Measurements from ENCODE around the gene MINDY4. TPM values are rescaled to one million over a fixed set of nuclear protein-coding genes. Genes with fewer than 3 reads are reported as not detected.

Gene MINDY4
- total and polyA plus RNA-seq, 7 experiments from 2014 or later: 0.41 to 1.5 (median 0.91) TPM

DNA sequence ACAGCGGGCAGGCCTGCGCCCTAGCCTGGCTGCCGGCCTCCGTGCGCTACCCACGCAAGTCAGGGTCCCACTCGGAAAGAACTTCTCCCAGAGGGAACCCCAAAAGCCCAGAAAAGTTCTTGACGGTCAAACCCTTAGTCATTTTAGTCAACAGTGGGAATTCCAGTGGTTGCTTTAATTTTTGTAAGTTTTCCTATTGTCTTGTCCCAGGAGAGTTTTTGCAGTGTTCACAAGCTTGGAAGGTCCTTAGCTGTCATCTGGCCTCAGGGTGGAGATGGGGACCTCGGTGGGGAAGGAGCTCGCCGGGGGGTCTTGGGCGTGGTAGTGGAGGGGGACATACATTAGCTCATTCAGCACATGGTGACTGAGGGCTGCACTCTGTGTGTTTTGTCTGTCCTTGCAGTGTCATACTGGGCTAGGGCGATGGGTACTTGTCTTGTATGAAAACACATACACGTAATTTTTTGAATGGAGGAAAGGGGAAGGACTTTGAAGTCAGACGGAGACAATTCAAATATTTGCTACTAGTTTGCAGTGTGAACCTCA lies 736 bp downstream of the MINDY4 start:
- Histone ChIP-seq H3K27me3 (ENCODE audit: control insufficient read depth in 2 of 2, insufficient read depth in 2 of 2, low read length in 2 of 2) (no peaks in the 10 kb centered on the region), H3K9me3 (ENCODE audit: control insufficient read depth in 2 of 3, low read length in 3 of 3) (no peaks in the 10 kb centered on the region), H3K4me3 (ENCODE audit: low read length) (peak overlapping the region; percentile 82), H3K27ac (ENCODE audit: low read depth, low read length) (peak overlapping the region; percentile 71), H3K36me3 (ENCODE audit: control insufficient read depth in 2 of 3, insufficient read depth in 3 of 3, low read length in 3 of 3) (peaks cover 0 to 7% (median 0%) of the 10 kb centered on the region in 3 experiments), H3K4me1 (ENCODE audit: control insufficient read depth in 2 of 2, insufficient read depth in 2 of 2, low read length in 2 of 2) (no peaks in the 10 kb centered on the region)
- intact Hi-C loops (cut with micrococcal nuclease): loop anchor here (1.0 to 5.0 kb wide), 8 partner anchors 45 to 745 kb away; partner anchors contain the start of genes FKBP14 (in 2 of the 2), GARS1 (in 2 of the 2), GGCT (in 1 of the 2) and MTURN (in 1 of the 2)
- peak overlapping the region; percentile 68 to 94 (median 88) for H3K4me3 Mint-ChIP-seq
- H3K27me3 Mint-ChIP-seq: peaks cover 0 to 9% (median 0%) of the 10 kb centered on the region in 5 donors
- ATAC-seq: no peak
- ChIA-PET CTCF (no interaction called here), POLR2A (interaction anchor here (1.1 kb wide), 1 partner anchor 45 kb away, joined by 3 read pairs; no protein-coding TSS in a partner anchor)
- peaks cover 0 to 12% (median 6%) of the 10 kb centered on the region in 7 donors for H3K4me1 Mint-ChIP-seq
- H3K36me3 Mint-ChIP-seq: no peaks in the 10 kb centered on the region
- DNase-seq: peak in 2 of 9 donors; percentile 5 to 18
- peak overlapping the region; percentile 23 to 83 (median 66) for H3K27ac Mint-ChIP-seq
- no peaks in the 10 kb centered on the region for H3K9me3 Mint-ChIP-seq

DNA sequence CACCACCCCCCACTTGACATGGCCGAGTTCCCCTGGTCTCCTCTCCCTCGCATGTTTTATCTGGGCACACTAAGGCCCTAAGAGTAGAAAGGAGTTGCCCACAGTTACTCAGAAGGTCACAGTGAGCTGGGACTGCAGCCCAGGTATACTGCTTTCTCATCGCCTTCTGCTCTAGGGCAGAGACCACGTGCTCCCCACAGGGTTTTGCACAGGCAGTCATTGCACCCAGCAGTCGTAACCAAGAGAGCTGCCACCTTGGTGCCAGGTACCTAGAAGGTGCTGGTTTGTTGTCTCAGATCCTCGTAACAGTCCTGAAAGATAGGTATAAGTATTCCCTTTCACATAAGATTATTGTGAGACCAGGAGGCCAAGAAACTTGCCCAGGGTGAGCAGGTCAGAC lies 1.8 kb downstream of the MINDY4 start:
- no peaks in the 10 kb centered on the region for H3K9me3 ChIP-seq (ENCODE audit: control insufficient read depth in 2 of 3, low read length in 3 of 3)
- H3K36me3 ChIP-seq (ENCODE audit: control insufficient read depth in 2 of 3, insufficient read depth in 3 of 3, low read length in 3 of 3): peaks cover 0 to 7% (median 0%) of the 10 kb centered on the region in 3 experiments
- Mint-ChIP-seq H3K27ac (no peak overlapping the region), H3K4me3 (peak overlapping the region in 2 of 10 donors; percentile 14 to 82), H3K4me1 (peaks cover 0 to 12% (median 6%) of the 10 kb centered on the region in 7 donors), H3K9me3 (no peaks in the 10 kb centered on the region), H3K36me3 (no peaks in the 10 kb centered on the region), H3K27me3 (peaks cover 0 to 4% (median 0%) of the 10 kb centered on the region in 5 donors)
- POLR2A ChIA-PET: no interaction called here
- CTCF ChIA-PET: interaction anchor here (0.8 to 1.0 kb wide), 2 partner anchors 33 to 129 kb away, joined by 3 read pairs; no protein-coding TSS in a partner anchor
- H3K4me1 ChIP-seq (ENCODE audit: control insufficient read depth in 2 of 2, insufficient read depth in 2 of 2, low read length in 2 of 2): no peaks in the 10 kb centered on the region
- DNase-seq: no peak
- H3K27ac ChIP-seq (ENCODE audit: low read depth, low read length): no peak overlapping the region
- no peak for ATAC-seq
- no peaks in the 10 kb centered on the region for H3K27me3 ChIP-seq (ENCODE audit: control insufficient read depth in 2 of 2, insufficient read depth in 2 of 2, low read length in 2 of 2)
- intact Hi-C loops (cut with micrococcal nuclease): loop anchor here in 1 of 2 donors (5.0 kb wide), 1 partner anchor 746 kb away; the partner anchor contains the start of genes FKBP14 and PLEKHA8
- H3K4me3 ChIP-seq (ENCODE audit: low read length): no peak overlapping the region

- no peak overlapping the region for H3K4me3 ChIP-seq (ENCODE audit: low read length)
- peaks cover 0 to 7% (median 0%) of the 10 kb centered on the region in 3 experiments for H3K36me3 ChIP-seq (ENCODE audit: control insufficient read depth in 2 of 3, insufficient read depth in 3 of 3, low read length in 3 of 3)
- no peaks in the 10 kb centered on the region for H3K9me3 Mint-ChIP-seq
- H3K27ac Mint-ChIP-seq: no peak overlapping the region
- POLR2A ChIA-PET: no interaction called here
- CTCF ChIA-PET: no interaction called here
- no peaks in the 10 kb centered on the region for H3K27me3 ChIP-seq (ENCODE audit: control insufficient read depth in 2 of 2, insufficient read depth in 2 of 2, low read length in 2 of 2)
- no peak for DNase-seq
- no peaks in the 10 kb centered on the region for H3K27me3 Mint-ChIP-seq
- no peaks in the 10 kb centered on the region for H3K4me1 ChIP-seq (ENCODE audit: control insufficient read depth in 2 of 2, insufficient read depth in 2 of 2, low read length in 2 of 2)
- H3K9me3 ChIP-seq (ENCODE audit: control insufficient read depth in 2 of 3, low read length in 3 of 3): no peaks in the 10 kb centered on the region
- intact Hi-C loops (cut with micrococcal nuclease): no loop called here
- peaks cover 0 to 6% (median 5%) of the 10 kb centered on the region in 7 donors for H3K4me1 Mint-ChIP-seq
- H3K36me3 Mint-ChIP-seq: no peaks in the 10 kb centered on the region
- no peak overlapping the region for H3K27ac ChIP-seq (ENCODE audit: low read depth, low read length)
- ATAC-seq: no peak
- no peak overlapping the region for H3K4me3 Mint-ChIP-seq
Measured at GRCh38 chr7:30775992-30776391, 4.8 kb downstream of the MINDY4 start.

GRCh38 chr7:30776971-30777370 lies 5.8 kb downstream of the MINDY4 start:
- Mint-ChIP-seq H3K4me3 (no peak overlapping the region), H3K4me1 (peaks cover 0 to 4% (median 4%) of the 10 kb centered on the region in 7 donors), H3K27ac (no peak overlapping the region), H3K27me3 (no peaks in the 10 kb centered on the region), H3K36me3 (peaks cover 0 to 4% (median 0%) of the 10 kb centered on the region in 5 donors), H3K9me3 (no peaks in the 10 kb centered on the region)
- DNase-seq (no peak), ATAC-seq (no peak)
- intact Hi-C loops (cut with micrococcal nuclease): no loop called here
- no peaks in the 10 kb centered on the region for H3K36me3 ChIP-seq (ENCODE audit: control insufficient read depth in 2 of 3, insufficient read depth in 3 of 3, low read length in 3 of 3)
- POLR2A ChIA-PET: no interaction called here
- H3K9me3 ChIP-seq (ENCODE audit: control insufficient read depth in 2 of 3, low read length in 3 of 3): no peaks in the 10 kb centered on the region
- H3K27me3 ChIP-seq (ENCODE audit: control insufficient read depth in 2 of 2, insufficient read depth in 2 of 2, low read length in 2 of 2): no peaks in the 10 kb centered on the region
- no peak overlapping the region for H3K4me3 ChIP-seq (ENCODE audit: low read length)
- H3K4me1 ChIP-seq (ENCODE audit: control insufficient read depth in 2 of 2, insufficient read depth in 2 of 2, low read length in 2 of 2): no peaks in the 10 kb centered on the region
- CTCF ChIA-PET: interaction anchor here (0.6 kb wide), 1 partner anchor 487 kb away, joined by 3 read pairs; no protein-coding TSS in a partner anchor
- H3K27ac ChIP-seq (ENCODE audit: low read depth, low read length): no peak overlapping the region

DNA sequence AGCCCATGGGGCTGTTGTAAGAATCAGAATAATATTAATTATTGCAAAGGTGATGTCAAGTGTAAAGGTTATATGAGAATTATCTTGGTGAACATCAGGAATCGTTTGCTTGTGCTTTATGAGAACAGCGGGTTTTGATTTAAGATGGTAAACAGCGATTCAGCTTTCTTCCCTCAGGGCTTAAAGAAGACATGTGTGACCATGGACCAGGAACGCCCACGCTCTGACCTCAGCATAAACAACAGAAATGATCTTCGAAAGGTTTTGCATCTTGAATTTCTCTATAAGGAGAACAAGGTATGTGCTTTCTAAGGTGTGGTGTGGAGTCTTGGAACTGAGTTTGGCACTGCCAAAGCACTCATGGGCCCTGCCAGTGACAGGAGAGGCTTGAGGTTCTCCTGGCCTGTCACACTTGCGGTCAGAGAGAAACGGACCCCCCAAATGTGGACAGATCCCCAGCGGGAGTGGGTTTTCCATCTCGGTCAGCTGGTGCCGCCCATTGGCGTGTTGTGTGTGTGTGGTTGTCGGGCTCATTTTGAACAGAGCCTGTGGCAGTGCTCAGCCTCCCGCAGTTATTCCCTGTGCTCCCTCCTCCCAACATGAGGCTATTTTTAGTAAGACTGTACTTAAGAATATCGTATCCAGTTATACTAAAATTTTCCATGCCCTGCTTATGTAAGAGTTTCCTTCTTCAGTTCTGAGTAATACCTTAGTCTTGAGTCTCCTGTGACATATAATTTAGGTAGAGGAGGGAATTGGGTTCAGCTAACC lies 7.2 kb downstream of the MINDY4 start:
- intact Hi-C loops (cut with micrococcal nuclease): no loop called here
- ATAC-seq: no peak
- Mint-ChIP-seq H3K4me3 (no peak overlapping the region), H3K9me3 (no peaks in the 10 kb centered on the region), H3K4me1 (no peaks in the 10 kb centered on the region), H3K36me3 (peaks cover 0 to 12% (median 4%) of the 10 kb centered on the region in 5 donors), H3K27me3 (no peaks in the 10 kb centered on the region), H3K27ac (no peak overlapping the region)
- no peaks in the 10 kb centered on the region for H3K36me3 ChIP-seq (ENCODE audit: control insufficient read depth in 2 of 3, insufficient read depth in 3 of 3, low read length in 3 of 3)
- POLR2A ChIA-PET: no interaction called here
- CTCF ChIA-PET: no interaction called here
- no peak overlapping the region for H3K4me3 ChIP-seq (ENCODE audit: low read length)
- no peaks in the 10 kb centered on the region for H3K4me1 ChIP-seq (ENCODE audit: control insufficient read depth in 2 of 2, insufficient read depth in 2 of 2, low read length in 2 of 2)
- H3K9me3 ChIP-seq (ENCODE audit: control insufficient read depth in 2 of 3, low read length in 3 of 3): no peaks in the 10 kb centered on the region
- no peak for DNase-seq
- H3K27ac ChIP-seq (ENCODE audit: low read depth, low read length): no peak overlapping the region
- no peaks in the 10 kb centered on the region for H3K27me3 ChIP-seq (ENCODE audit: control insufficient read depth in 2 of 2, insufficient read depth in 2 of 2, low read length in 2 of 2)

- intact Hi-C loops (cut with micrococcal nuclease): no loop called here
- Mint-ChIP-seq H3K4me1 (no peaks in the 10 kb centered on the region), H3K36me3 (peaks cover 0 to 18% (median 5%) of the 10 kb centered on the region in 5 donors), H3K27me3 (no peaks in the 10 kb centered on the region), H3K27ac (no peak overlapping the region), H3K9me3 (no peaks in the 10 kb centered on the region), H3K4me3 (no peak overlapping the region)
- ATAC-seq (no peak), DNase-seq (no peak)
- H3K4me3 ChIP-seq (ENCODE audit: low read length): no peak overlapping the region
- no peak overlapping the region for H3K27ac ChIP-seq (ENCODE audit: low read depth, low read length)
- H3K9me3 ChIP-seq (ENCODE audit: control insufficient read depth in 2 of 3, low read length in 3 of 3): no peaks in the 10 kb centered on the region
- no peaks in the 10 kb centered on the region for H3K36me3 ChIP-seq (ENCODE audit: control insufficient read depth in 2 of 3, insufficient read depth in 3 of 3, low read length in 3 of 3)
- no peaks in the 10 kb centered on the region for H3K27me3 ChIP-seq (ENCODE audit: control insufficient read depth in 2 of 2, insufficient read depth in 2 of 2, low read length in 2 of 2)
- CTCF ChIA-PET: no interaction called here
- POLR2A ChIA-PET: no interaction called here
- H3K4me1 ChIP-seq (ENCODE audit: control insufficient read depth in 2 of 2, insufficient read depth in 2 of 2, low read length in 2 of 2): no peaks in the 10 kb centered on the region
Measured at GRCh38 chr7:30779574-30779973, 8.4 kb downstream of the MINDY4 start.
